Superior temporal gyrus (tissue), 1 donor: ENCODE measurements around the gene STARD3NL.
A peak's percentile ranks its signal among the peaks of the same experiment; 100 is the strongest.
"Not testable (repeated sequence)": the region's sequence is repeated elsewhere in the genome, so short reads cannot be mapped to it uniquely, and the experiment has no call there.

Source experiments
- DNase-seq: peaks from one replicate; pipeline ENCODE4 v3.0.0-alpha.2; 2016; ENCODE audit errors: extremely low spot score

STARD3NL gene

GRCh38 chr7:38178004-38178694 lies at the start of gene STARD3NL:
Gene STARD3NL, plus strand, starts transcription at chr7:38178245. Its CDS starts 29,260 bp downstream, at chr7:38207505.
- peak; percentile 100 for DNase-seq

GRCh38 chr7:38129162-38129561 lies 48.9 kb upstream of the STARD3NL start:
- no peak for DNase-seq

- no peak for DNase-seq
Measured at GRCh38 chr7:38129579-38129978, 48.5 kb upstream of the STARD3NL start.

DNA sequence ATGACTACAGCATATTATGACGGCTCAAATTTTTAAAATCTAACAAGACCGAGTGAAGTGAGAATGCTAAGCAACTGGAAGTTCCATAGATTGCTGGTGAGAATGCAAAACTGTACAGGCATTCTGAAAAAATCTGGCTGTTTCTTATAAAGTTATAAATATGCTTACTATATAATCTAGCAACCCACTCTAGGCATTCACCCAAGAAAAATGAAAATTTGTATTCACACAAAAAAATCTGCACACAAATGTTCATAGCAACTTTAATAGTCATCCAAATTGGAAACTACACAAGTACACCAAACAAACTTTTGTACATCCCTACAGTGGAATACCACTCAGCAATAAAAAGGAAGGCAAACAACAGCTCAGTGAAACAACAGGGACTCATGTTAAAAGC lies 39.9 kb upstream of the STARD3NL start:
- DNase-seq = peak; percentile 11

GRCh38 chr7:38141187-38141586 lies 36.9 kb upstream of the STARD3NL start:
- DNase-seq = no peak

DNA sequence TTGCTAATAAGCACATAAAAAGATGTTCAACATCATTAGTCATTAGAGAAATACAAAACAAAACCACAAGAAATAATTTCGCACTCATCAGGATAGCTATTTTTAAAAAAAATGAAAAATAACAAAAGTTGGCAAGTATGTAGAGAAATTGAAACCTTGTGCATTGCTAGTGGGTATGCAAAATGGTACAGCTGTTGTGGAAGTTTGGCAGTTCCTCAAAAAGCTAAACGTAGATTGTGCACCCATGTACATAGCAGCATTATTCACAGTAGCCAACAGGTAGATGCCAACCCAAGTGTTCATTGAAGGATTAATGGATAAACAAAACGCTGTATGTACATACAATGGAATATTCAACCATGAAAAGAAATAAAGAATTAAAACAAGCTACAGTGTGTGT lies 35.3 kb upstream of the STARD3NL start:
- DNase-seq = no peak

- no peak for DNase-seq
Measured at GRCh38 chr7:38147005-38147404, 31.0 kb upstream of the STARD3NL start.

DNA sequence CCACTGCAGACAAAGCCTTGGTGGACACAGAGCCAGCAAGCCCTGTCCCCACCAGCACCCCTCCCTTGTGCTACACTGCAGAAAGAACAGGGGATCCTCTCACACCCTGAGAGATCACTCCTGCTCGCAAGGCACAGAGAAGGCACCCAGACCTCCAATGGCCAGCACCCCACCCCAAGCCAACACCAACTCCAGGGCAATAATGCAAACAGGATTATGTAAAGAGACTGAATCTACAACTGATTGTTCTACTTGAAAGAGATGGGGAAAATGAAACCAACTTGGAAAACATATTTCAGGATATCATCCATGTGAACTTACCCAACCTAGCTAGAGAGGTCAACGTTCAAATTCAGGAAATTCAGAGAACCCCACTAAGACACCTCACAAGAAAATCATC lies 26.5 kb upstream of the STARD3NL start:
- no peak for DNase-seq

GRCh38 chr7:38153515-38153914 lies 24.5 kb upstream of the STARD3NL start:
- no peak for DNase-seq

- DNase-seq = no peak
Measured at GRCh38 chr7:38154278-38154677, 23.8 kb upstream of the STARD3NL start.

DNA sequence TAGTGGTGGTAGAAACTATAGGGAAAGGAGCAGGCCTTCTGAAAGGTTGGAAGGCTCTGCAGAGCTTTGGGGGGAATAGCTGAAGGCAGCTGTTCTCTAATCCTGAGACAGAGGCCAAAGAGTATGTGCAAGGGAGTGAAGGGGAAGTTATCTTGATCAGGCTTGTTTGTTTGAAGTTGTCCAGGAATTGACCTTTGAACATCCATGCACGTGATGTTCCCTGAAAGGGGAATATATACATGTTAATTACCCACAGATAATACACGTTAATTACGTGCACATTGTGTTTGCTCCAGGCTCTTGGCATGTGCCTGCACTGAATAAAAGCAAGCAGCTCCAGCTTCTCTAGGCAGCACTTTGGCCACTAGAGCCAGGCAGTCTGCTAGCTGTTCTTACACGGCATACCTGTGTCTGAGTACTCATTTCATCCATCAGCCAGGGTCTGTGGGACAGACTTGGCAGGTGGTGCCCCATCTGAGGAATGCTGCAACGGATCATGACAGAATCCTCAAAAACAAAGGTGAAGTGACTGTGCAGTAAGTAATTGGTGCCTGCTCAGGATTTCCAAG lies 18.0 kb upstream of the STARD3NL start:
- no peak for DNase-seq

- no peak for DNase-seq
Measured at GRCh38 chr7:38162036-38162435, 16.0 kb upstream of the STARD3NL start.

GRCh38 chr7:38163671-38164070 lies 14.4 kb upstream of the STARD3NL start:
- no peak for DNase-seq

GRCh38 chr7:38168890-38169570 lies 9.0 kb upstream of the STARD3NL start:
- DNase-seq = no peak

- DNase-seq = no peak
Measured at GRCh38 chr7:38169847-38170246, 8.2 kb upstream of the STARD3NL start.

DNA sequence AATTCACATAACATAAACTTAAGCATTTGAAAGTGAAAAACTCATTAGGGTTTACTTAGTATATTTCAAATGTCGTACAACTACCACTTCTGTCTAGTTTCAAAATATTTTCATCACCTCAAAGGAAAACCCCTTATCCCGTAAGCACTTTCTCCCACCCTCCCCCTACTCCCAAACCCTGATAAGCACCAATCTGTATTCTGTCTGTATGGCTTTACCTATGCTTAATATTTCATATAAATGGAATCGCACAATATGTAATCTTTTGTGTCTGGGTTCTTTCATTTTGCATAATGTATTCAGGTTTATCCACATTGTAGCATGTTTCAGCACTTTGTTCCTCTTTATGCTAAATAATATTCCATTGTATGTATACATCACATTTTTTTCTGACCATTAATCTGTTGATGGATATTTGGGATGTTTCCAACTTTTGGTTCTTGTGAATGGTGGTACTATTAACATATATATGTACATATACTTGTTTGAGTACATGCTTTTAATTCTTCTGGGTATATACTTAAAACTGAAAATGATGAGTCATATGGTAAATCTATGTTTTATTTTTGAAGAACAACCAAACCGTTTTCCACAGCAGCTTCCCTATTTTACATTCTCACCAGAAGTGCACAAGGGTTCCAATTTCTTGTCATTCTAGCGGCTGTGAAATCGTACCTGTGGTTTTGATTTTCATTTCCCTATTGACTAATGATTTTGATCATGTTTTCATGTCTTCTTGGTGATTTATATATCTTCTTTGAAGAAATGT lies 6.2 kb upstream of the STARD3NL start:
- DNase-seq = no peak

- not testable (repeated sequence) for DNase-seq
Measured at GRCh38 chr7:38175547-38175946, 2.5 kb upstream of the STARD3NL start.

- no peak for DNase-seq
Measured at GRCh38 chr7:38177621-38178003, 433 bp upstream of the STARD3NL start.

- no peak for DNase-seq
Measured at GRCh38 chr7:38178695-38179344, 775 bp downstream of the STARD3NL start.

- no peak for DNase-seq
Measured at GRCh38 chr7:38179776-38180226, 1.8 kb downstream of the STARD3NL start.

GRCh38 chr7:38181111-38181510 lies 3.1 kb downstream of the STARD3NL start:
- DNase-seq = no peak

DNA sequence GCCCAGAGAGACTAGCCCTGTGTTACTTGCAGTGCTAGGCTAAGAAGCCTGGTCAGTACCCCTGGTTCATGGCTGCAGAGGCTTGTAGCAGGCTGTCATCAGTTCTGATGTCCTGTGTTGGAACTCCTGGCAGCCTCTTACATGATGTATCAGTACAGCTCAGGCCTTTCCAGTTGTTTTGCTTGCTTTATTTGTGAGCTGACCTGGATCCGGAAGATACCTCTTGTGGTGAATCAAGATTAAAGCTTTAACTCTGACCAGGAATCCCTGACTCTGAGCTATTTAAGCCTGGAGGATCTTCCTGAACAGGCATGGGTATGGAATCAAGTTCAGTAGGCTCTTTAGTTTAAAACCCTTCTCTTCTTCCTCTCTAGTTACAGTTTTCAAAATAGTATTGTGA lies 4.4 kb downstream of the STARD3NL start:
- no peak for DNase-seq
